GM03348 (cell line): ENCODE measurements around the gene CFAP53.

Source experiments
- DNase-seq: peaks from one replicate; pipeline ENCODE4 v3.0.0; 2012; ENCODE audit warnings: low spot score

Gene CFAP53

DNA sequence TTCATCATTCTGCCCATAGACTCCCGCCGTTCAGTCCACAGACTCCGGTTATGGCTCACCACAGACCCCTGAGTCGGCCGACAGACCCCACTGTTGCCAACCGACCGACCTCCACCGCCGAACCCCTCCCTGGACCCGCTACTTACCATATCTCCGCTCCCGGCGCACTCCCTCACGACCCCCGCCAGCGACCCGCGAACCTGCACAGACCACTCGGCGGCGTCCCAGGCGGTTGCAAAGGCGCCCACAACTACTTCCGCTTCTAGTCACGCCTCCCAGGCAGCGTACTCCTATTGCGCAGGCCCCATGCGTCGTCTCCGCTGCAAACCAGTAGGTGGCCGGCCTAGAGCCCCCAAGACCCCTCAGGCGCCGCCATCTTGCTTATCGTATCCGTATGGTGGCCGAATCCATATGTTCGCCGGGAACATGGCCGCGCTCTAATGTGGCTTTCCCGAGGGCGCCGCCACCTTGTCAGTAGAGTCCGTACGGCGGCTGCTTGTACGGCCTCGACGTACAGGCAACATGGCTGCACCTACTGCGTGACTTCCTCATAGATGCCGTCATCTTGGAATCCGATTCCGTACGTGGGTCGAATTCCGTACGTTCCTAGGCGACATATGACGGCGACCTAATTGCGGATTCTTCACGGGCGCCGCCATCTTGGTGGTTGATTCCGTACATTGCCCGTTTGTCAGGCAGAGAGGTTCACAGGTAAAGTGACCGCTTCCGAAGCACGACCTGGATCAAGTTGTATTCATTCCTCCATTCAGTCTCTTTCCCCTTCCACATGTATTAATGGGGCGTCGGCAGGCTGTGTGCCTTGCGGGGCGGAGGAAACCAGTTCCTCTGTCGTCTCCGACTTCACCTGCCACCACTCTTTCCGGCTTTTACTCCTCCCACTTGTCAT lies 21.4 kb upstream of the CFAP53 start, which contains the start of gene CXXC1:
Gene CXXC1 (minus strand): TSS at position 252 of the 907 bp plus-strand sequence. CDS start 103 bp downstream, at position 149.
- DNase-seq = peak; percentile 93

DNA sequence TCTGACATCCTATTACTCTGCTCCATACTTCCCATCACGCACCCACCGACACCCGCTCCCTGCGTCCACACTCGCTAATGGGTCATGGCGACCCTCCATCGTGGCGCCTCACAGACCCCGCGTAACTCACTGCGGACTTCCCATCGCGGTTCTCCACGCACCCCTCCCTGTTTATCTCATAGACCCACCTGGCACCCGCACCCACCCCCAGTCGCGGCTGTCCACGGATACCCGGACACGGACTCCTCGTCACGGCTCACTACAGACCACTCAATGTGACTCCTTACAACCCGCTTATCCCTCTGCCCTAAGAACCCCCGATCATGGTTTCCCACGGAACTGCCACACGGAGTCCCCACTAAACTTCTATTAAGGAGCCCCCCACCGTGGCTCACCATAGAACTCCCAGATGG lies 20.7 kb upstream of the CFAP53 start:
- peak; percentile 15 for DNase-seq

DNA sequence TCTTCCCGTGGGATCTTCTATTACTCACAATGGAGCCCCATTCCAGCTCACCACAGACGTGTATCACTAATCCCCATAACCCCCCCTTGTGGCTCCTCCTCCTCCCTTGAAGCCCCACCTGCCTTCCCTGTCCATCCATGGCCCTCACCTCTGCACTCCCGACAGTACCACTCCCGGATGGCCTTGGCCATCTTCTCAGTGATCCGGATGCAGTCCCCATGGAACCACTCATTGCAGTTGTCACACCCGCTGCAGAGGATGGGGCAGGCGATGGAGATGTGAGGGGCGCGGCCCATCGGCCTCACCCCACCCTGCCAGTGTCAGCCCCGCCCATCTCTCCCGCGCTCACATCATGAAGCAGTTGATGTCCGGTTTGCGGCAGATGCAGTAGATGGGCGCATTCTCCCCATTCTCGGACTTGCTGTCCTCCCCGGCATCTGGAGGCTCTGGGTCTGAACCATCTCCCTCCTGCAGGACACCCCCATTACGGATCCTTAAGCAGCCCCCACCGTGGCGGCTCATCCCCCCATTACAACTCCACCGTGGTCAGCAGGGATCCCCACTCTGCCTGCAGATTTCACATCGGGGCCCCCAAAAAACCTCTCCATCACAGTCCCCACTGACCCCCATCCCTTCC lies 20.2 kb upstream of the CFAP53 start:
- peak; percentile 57 for DNase-seq

DNA sequence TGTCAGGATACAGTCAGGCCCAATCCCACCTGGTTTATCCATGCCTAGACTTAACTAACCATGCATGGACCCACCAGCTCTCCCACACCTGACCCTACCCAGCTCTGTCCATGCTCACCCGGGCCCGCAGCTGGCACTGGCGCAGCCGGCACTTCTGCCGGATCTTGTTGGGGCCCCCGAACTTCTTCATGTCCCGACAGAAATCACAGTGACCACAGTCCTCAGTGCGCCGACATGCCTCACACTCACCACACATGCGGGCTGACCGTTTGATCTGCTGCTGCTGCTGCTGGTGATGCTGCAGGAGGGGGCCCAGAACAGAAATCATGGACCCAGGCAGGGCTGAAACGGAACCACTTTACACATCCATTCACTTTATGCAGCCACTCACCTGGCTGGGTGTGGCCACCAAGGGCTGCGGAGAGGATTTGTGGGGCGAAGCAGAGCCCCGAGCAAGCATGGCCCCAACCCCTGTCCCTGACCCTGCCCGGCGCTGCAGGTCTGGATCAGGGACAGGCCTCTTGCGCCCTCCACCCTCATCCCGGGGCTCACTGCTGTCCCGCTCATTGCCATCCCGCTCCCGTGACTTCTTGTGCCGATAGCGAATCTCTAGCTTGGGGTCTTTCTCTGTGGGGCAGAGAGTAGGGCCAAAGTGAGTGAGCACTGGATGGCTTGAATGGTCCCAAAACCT lies 19.5 kb upstream of the CFAP53 start:
- DNase-seq = no peak

DNA sequence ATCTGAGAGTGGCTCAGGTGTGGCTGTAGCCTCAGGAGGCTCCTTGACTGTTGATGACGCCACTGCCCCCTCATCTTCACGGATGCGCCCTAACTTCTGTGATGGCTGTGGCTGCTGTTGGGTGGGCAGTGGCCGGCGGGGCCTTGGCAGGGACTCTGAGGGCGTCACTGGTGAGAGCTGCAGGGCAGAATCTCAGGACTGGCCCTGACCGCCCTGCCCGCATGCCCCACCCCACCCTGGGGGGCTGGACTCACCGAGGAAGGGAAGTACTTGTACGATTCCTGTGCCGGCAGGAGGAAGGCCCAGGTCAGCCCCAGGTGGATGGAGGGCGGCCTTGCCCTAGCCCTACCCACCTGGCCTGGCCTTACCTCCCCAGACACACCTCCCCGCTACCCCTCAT lies 18.8 kb upstream of the CFAP53 start:
- no peak for DNase-seq

DNA sequence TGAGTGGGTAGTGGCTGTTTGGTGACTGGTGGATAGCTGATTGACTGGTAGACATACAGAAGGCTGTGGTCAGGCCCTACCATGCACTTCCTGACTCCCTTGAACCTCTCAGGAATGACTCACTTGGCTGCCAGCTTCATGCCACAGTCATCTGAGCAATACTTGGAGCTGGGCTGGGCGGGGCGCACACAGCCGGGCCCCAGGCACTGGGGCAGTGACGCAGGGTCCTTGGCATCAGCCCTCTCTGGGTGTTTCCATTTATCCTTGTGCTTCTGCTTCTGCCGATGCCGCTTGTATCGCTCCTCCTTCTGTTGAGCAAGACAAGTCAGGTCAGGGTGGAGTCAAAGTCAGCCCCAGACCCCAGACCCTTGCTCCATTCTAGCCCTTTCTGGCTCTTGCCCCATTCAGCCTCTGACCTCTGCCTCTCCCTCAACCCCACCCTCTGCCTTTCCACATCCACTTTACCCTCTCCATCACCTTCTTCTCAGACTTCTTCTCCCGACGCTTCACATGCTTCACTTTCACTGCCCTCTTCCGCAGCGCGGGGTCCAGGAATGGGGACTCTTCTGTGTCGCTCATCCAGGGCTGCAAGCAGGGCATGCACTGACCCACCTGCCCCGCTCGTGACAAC lies 18.1 kb upstream of the CFAP53 start:
- no peak for DNase-seq

DNA sequence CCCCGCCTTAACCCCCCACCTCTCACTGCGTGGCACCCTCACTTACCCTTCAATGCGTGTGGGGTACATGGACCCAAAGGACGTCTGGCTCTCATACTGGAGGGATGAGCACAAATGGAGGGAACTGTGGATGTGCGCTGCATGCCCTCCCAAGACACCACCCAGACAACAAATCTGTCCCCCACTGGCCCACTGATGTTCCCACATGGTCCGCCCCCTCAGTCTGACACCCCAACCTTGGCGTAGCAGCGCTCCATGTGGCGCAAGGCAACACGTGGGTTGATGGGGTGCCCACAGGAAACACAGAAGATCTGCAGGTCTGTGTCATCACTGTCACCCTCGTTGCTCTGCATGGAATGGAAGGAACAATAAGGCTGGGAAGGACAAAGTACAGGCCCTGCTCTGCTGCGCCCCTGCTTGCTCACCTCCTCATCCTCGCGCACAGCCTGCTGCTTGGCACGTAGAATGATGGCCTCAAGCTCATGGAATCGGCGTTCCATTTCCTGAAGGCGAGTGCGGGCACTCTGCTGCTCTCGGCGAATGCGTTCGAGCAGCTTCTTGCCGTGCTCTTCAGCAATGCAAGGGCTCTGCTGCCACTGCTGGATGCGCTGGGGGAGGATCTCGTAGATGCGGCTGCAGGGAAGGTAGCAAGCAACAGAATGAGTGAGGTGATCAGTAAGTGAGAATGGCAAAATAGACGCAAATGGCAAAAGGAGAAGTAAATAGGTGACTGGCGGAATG lies 17.3 kb upstream of the CFAP53 start:
- no peak for DNase-seq

DNA sequence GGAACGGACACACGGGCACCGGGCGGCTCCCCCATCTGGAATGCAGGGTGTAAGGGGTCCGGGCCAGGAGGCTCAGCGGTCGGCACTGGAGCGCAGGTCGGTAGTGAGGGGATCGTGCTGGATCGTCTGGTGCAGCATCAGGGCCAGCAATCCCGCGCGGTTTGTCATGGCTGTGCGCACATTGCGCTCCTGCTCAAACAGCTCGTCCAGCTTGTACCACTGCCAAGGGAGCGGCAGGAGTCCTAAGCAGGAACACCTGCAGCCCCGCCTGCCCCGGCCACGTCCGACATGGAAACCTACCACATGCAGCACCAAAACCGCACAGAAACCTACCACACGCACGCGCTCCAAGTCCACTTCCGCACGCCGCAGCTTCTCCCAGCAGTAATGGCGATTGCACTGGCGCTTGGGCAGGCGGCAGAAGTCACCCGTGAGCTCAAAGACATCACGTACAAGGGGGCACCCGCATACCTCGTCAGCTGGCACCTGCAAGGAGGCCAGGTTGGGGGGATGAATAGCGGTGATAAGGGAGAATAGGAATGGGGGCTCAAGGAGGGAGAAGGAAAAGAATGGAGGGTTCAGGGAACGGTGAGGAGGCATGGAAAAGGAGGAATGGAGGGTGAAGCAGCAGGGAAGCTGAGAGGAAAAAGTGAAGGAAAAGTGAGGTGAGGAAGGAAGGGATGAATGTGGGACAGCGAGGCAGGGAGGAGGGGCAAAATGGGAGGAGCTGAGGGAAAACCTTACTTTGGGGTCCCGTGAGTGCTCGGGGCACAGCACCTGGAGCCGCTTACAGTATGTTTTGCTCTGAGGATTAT lies 16.4 kb upstream of the CFAP53 start:
- no peak for DNase-seq

DNA sequence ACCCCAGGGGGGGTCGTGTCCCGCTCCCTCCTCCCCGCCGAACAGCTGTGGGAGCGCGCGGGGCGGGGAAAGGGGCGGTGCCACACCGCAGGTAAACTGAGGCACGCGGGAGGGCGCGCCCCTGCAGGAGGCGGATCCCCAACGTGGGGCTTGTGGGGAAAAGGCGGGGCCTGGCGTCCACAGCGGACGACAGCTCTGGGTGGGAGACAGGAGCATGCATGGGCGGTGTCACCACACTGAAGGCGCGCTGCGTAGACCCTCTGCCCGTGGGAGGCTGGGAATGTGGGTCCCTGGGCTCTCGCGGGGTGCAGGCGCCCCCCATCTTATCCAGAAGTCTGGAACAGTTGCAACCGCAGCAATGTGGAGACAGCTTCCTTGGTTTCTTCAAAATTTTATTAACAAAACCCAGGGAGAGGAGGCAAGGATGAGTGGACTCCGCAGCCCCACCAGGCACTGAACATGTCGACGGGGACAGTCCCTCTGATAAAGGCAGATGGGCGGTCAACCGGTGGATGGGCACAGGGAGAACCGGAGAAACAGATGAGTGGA lies 15.8 kb upstream of the CFAP53 start:
- no peak for DNase-seq

DNA sequence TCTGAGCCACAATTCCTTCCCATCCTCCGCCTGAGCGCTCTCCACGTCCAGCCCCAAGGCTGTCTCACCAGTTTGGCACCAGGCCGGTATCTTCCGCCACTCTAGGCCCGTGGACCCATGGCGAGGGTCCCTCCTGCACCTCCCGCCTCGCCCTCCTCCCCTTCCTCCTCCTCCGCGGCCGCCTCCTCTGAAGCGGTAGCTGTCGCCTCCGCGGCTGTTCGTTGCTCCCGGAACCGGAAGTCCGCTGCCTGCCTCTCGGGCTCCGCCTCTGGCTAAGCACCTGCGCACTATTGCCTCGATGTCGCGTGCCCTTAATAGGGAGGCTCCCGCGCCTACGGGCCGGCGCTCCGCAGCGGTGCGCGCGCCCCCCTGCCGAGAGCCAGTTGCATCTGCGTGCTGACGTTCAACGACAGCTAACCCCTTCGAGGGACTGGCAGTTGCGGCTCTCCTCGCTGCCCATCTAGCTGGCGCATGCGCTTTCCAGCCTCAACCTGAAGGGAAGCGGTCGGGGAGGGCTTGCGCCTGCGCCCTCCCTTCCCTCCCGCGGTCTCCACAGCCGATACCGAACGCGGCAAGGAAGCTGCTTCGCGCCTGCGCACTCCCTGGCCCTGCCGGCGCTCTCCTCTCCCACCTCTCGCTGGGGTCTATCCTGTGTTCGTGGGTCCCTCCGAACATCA lies 15.1 kb upstream of the CFAP53 start, which contains the start of gene MBD1:
Gene MBD1 (minus strand): TSS at position 229 of the 677 bp plus-strand sequence. CDS start 1,531 bp downstream, outside the sequence.
- DNase-seq = peak; percentile 100

DNA sequence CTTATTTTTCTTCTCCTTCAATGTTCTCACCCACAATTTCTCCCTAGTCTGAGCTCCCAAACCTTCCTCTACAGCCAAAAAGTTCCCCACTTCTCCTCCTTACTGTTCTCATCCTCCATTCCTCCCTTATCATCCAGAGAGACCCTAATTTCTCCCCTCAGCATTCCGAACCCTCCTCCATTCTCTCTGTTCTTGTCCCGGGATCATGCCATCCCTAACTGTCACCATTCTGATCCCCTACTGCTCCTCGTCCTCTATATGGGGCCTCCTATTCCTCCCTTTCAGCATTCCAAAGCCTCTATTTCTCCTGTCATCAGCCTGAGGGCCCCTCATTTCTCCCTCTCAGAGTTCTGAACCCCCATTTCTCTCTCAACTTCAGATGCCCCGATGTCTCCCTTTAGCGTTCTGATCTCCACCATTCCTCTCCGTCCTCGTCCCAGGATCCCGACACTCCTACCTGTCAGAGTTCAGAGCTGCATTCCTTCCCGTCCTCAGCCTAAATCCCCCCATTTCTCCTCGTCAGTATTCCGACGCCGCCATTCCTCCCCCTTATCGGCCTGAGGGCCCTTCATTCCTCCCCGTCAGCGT lies 14.5 kb upstream of the CFAP53 start:
- DNase-seq = no peak

DNA sequence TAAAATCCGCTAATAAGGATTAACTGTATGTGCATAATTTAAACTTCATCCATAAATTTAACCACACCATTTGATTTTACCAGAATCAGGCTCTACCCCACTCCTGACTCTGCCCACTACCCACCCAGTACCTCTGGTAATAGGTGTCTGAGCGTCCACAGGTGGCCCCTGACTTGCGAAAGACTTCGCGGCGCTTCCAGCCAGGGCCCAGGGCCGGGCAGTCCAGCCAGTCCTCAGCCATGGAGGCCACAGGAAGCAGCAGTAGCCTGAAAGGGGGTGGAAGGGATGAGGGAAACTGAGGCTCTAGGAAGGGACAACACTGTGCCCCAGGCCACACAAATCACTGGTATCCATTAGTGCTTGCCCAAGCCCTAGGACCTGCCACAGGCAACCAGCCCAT lies 13.5 kb upstream of the CFAP53 start:
- DNase-seq = no peak

DNA sequence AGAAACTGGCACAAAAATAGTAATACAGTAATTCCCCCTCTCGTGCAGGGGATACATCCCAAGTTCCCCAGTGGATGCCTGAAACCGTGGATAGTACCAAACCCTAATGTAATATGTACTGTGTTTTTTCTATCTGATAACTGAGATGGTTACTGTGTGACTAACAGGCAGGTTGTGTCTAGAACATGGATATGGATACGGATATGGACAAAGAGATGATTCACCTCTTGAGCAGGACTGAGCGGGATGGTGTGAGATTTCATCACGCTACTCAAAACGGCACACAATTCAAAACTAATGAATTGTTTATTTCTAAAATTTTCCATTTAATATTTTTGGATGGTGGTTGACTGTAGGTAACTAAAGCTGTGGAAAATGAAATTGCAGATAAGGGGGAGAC lies 11.6 kb upstream of the CFAP53 start:
- DNase-seq = no peak

DNA sequence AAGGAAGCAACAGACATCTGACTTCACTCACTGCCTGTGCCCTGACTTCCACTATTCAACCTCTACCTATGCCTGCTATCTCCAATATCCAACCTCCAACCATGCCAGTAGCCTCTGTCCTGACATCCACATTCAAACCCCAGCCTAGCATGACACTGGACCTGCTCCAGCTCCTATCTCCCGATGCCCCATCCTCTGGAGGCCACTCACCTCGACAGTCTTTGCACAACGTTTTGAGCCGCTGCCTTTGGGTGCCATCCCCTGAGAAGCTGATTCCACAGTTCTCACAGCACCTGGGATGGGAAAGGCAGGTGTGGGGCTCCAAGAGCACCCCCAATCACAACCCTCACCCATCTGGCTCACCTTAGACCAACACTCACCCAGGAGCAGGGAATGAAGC lies 10.2 kb upstream of the CFAP53 start:
- DNase-seq = no peak

DNA sequence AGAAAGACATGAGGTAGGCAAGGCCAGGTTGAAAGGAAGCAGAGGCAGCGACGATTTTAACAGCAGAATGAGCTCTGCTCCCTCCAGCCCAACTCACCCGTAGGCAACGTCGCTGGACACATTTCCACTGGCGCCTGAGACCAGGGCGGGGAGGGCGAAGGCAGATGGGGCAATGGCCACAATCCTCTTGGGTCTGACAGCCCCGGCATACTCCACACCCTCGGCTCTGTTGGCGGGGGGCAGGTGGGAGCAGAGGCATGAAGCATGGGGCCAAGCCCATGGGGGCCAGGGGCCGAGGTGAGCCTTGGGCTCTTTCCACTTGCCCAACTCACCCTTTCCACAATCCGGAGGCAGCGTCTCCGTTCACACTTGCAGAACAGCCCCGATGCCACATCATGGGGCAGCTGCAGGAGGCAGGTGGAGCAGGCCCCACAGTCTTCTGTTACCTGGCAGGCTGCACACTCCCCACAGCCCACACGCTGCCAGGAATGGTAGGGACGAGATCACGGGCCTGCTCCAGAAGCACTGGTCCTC lies 9.3 kb upstream of the CFAP53 start:
- no peak for DNase-seq

DNA sequence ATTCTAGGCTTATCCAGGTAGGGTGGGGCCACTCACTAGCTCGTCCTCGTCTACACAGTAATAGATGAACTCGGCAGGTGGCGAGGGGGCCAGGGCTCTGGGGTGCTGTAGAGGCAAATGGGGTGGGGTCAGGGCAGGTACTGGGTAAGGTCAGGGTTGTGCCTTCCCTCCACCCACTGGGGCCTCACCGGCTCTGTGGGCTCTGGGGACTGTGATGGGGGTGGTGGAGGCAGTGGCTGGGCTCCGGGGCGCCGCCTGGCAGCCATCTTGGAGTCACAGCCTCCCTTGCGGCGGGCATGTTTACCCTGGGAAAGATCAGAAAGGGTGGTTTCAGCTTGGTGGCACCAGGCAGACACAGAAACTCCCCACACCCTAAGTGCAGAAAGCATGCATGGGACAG lies 8.6 kb upstream of the CFAP53 start:
- no peak for DNase-seq

DNA sequence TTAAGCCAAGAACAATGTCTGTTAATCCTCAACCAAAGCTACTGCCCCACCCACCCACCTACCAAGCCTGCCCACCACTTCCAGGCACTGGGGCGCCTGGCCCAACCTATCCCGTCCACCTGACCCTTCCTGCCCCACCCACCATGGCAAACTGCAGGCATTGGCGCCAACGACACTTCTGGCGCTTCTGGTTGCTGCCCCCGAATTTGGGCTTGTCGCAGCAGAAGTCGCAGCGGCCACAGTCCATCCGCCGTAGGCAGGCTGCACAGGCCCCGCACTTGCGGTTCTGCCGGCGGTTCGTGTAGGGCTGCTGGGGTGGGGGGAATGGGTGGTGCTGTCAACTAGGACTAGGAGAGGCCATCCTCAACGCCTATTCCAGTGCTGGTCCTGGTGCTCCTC lies 7.7 kb upstream of the CFAP53 start:
- DNase-seq = no peak

DNA sequence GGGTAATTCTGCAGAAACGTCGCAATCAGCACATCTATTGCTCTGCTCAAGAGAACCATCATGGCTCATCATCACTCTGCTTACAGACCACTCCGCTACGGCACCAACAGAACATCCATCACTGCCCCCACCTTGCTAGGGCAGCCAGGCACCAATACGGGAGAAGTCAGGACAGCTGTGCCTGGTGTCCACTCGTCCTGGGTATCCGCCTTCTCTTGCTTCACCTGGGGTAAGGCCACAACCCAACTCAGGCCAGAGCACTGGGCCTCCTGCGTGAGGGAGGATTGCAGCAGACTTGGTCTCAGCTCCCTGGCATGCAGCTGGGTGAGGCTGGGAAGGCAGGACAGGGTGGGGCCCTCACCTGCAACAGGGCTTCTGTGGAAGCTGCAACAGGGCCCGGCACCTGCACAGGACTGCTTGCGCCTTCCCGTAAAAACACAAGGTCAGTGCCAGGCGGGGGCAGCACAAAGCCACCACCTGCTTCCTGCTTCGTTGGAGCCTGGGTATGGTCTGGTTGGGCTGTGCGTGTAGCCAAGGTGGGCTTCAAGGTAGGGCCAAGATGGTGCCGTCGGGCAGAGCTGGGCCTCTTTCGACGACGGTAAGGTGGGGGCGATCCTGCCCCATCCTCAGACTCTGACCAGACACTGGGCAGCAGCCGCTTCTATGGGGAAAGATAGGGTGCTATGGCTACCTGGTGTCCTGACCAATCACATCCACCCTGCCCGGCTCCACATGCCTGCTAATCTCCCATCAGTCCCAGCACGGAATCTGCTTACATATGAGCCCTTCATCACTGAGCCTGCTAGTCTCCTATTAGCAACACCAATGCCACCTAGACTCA lies 7.1 kb upstream of the CFAP53 start:
- DNase-seq = no peak
